ENCODE measurements around the gene ADSS1.

ADSS1 gene

GRCh38 chr14:104784218-104784568 lies 60.2 kb downstream of the ADSS1 start:
- DNase-seq (ENCODE audit: low spot score), result no peak

GRCh38 chr14:104784846-104785707 lies 61.0 kb downstream of the ADSS1 start:
- DNase-seq (ENCODE audit: low spot score), result no peak

GRCh38 chr14:104785708-104786080 lies 61.7 kb downstream of the ADSS1 start:
- no peak for DNase-seq (ENCODE audit: low spot score)

GRCh38 chr14:104786091-104786586 lies 62.1 kb downstream of the ADSS1 start:
- no peak for DNase-seq (ENCODE audit: low spot score)

- DNase-seq (ENCODE audit: low spot score), result no peak
These were observed 63.0 kb downstream of the ADSS1 start for GRCh38 chr14:104786726-104787675.

GRCh38 chr14:104787736-104788135 lies 63.7 kb downstream of the ADSS1 start:
- no peak for DNase-seq (ENCODE audit: low spot score)

- no peak for DNase-seq (ENCODE audit: low spot score)
These were observed 64.3 kb downstream of the ADSS1 start for GRCh38 chr14:104788161-104788818.

GRCh38 chr14:104788873-104789663 lies 65.0 kb downstream of the ADSS1 start:
- no peak for DNase-seq (ENCODE audit: low spot score)

GRCh38 chr14:104789752-104790743 lies 66.0 kb downstream of the ADSS1 start:
- DNase-seq (ENCODE audit: low spot score), result no peak

GRCh38 chr14:104791425-104791824 lies 67.4 kb downstream of the ADSS1 start:
- no peak for DNase-seq (ENCODE audit: low spot score)

GRCh38 chr14:104792101-104792884 lies 68.3 kb downstream of the ADSS1 start:
- no peak for DNase-seq (ENCODE audit: low spot score)

- DNase-seq (ENCODE audit: low spot score), result no peak
These were observed 69.1 kb downstream of the ADSS1 start for GRCh38 chr14:104792945-104793702.

GRCh38 chr14:104793703-104793959 lies 69.6 kb downstream of the ADSS1 start:
- DNase-seq (ENCODE audit: low spot score), result no peak

- no peak for DNase-seq (ENCODE audit: low spot score)
These were observed 70.1 kb downstream of the ADSS1 start for GRCh38 chr14:104794099-104794498.

- no peak for DNase-seq (ENCODE audit: low spot score)
These were observed 70.6 kb downstream of the ADSS1 start for GRCh38 chr14:104794631-104794992.

GRCh38 chr14:104794993-104795780 lies 71.2 kb downstream of the ADSS1 start, which contains the start of gene AKT1:
TSS of gene AKT1 (minus strand) at chr14:104795748. CDS start at chr14:104792643, 3,105 bp downstream.
- no peak for DNase-seq (ENCODE audit: low spot score)

GRCh38 chr14:104795781-104796686 lies 72.0 kb downstream of the ADSS1 start:
- peak; percentile 50 for DNase-seq (ENCODE audit: low spot score)
